SIG-M5 treated with dmso at 0.1 percent for 504 hours (cell line): ENCODE data around the gene POR.
"Not testable (repeated sequence)": the region's sequence is repeated elsewhere in the genome, so short reads cannot be mapped to it uniquely, and the experiment has no call there.

Experiments
- DNase-seq: peaks from one replicate; lab custom pipeline; 2025; ENCODE audit not compliant: unreplicated experiment; lab: John Stamatoyannopoulos, UW

The POR gene

GRCh38 chr7:76016191-76016947 lies 101.4 kb downstream of the POR start:
- DNase-seq: no peak

- not testable (repeated sequence) for DNase-seq
Measured at GRCh38 chr7:76018520-76018919, 103.6 kb downstream of the POR start.

GRCh38 chr7:76020031-76020714 lies 105.2 kb downstream of the POR start:
- DNase-seq: peak; percentile 27

- DNase-seq: no peak
Measured at GRCh38 chr7:76022026-76022780, 107.2 kb downstream of the POR start.

GRCh38 chr7:76023002-76023401 lies 108.0 kb downstream of the POR start:
- DNase-seq: peak; percentile 75

GRCh38 chr7:76029682-76030081 lies 114.7 kb downstream of the POR start:
- DNase-seq: not testable (repeated sequence)

- no peak for DNase-seq
Measured at GRCh38 chr7:76031964-76032363, 117.0 kb downstream of the POR start.
